Stimulated activated naive CD4-positive, alpha-beta T cell treated with Interleukin-2 at 50 U/mL for 16 hours (primary cell): ENCODE data around the gene TRIM14.
A peak's percentile ranks its signal among the peaks of the same experiment; 100 is the strongest.
"Not testable (repeated sequence)": the region's sequence is repeated elsewhere in the genome, so short reads cannot be mapped to it uniquely, and the experiment has no call there.

Experiments
- DNase-seq: peaks from one replicate; lab custom pipeline; 2025; lab: John Stamatoyannopoulos, UW

TRIM14 gene

DNA sequence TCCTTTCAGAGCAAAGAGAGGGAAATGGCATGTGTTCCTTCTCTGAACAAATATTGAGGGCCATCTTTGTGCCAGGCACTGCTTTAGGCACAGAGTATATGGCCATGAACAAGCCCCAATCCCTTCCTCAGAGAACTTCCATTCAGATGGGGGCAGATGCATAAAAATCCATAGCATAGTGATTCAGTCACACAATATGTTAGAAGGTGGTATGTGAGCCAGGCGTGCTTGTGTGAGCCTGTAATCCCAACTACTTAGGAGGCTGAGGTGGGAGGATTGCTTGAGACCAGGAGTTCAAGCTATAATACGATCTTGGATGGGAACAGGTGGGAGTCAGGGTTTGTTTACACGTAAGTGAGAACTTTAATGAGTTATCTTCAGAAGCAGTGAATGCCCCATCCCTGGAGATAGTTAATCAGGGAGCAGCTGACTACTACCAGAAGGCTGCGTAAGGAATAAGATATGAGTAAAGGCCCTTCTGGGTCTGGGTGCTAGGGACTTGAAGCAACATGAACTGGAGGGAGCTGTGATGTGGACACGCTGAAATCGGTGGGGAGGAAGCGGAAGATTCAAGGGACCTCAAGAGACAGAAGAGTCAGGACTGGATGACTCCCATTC, 35.3 kb downstream of the TRIM14 start:
- DNase-seq: no peak

DNA sequence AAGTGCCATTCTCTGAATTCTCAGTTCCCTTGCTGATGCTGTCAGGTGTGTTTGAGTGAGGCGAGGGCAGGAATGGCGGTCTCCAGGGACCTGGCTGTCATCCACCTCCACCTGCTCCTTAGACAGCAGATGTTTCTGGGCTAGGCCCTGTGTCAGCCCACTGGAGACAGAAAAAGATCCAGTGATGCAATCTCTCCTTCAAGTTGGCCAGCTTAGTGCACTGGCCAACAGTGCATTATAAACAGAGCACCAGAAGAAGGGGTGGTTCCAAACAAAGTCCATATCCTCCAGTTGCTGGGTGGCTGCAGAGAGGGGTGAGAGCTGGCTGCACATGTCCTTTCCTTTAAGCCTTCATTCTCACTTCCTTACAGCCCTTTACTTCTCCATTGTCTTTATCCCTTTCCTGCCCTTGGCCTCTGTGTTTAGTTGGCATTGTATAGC, 35.9 kb downstream of the TRIM14 start:
- no peak for DNase-seq

- DNase-seq: peak; percentile 35
Observed at GRCh38 chr9:98081477-98082219, 37.4 kb downstream of the TRIM14 start.

DNA sequence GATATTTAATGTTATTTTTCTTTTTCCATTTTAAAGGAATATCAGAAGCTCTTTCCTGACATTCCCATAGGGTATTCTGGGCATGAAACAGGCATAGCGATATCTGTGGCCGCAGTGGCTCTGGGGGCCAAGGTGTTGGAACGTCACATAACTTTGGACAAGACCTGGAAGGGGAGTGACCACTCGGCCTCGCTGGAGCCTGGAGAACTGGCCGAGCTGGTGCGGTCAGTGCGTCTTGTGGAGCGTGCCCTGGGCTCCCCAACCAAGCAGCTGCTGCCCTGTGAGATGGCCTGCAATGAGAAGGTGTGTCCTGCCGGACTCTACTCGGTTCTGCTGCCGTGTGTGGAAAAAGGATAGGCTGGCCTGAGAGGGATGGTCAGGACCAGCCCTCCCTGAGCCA, 38.2 kb downstream of the TRIM14 start:
- DNase-seq: no peak

DNA sequence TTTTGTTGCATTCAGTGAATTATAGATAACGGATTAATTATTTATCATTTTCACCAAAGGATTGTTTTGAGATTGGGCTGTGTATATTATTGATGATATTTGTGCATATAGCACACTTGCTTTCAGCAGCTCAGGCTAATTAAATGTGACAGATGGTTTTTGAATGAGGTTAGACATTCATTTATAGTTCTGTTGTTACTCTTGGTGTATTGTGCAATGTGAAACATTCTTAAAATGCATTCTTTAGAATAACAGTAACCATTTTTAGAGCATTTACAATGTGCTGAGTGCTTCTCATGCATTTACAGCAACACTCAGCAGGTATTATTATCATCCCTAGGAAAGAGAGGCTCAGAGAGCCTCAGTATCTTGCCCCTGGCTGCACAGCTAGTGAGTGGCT, 38.7 kb downstream of the TRIM14 start:
- no peak for DNase-seq

- no peak for DNase-seq
Observed at GRCh38 chr9:98078895-98079294, 40.1 kb downstream of the TRIM14 start.

GRCh38 chr9:98076514-98076890, 42.5 kb downstream of the TRIM14 start:
- not testable (repeated sequence) for DNase-seq

DNA sequence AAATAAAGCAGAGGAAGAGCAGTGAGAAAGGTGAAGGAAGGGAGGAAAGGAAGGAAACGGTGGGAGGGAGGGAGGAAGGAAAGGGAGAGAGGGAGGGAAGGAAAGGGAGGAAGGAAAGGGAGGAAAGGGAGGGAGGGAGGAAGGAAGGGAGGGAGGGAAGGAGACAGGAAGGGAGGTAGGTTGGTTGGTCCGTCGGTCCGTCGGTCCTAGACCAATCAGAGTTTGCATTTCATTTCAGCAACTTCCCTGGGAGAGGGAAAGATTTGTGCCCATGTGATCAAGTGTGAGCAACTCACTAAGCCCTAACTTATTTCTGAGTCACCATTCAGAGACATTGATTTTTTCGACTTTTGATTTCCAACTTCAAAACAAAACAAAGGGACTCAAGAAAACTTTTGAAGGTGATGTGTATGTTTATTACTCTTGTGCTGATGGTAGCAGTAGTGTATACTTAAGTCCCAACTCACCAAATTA, 43.7 kb downstream of the TRIM14 start:
- no peak for DNase-seq

DNA sequence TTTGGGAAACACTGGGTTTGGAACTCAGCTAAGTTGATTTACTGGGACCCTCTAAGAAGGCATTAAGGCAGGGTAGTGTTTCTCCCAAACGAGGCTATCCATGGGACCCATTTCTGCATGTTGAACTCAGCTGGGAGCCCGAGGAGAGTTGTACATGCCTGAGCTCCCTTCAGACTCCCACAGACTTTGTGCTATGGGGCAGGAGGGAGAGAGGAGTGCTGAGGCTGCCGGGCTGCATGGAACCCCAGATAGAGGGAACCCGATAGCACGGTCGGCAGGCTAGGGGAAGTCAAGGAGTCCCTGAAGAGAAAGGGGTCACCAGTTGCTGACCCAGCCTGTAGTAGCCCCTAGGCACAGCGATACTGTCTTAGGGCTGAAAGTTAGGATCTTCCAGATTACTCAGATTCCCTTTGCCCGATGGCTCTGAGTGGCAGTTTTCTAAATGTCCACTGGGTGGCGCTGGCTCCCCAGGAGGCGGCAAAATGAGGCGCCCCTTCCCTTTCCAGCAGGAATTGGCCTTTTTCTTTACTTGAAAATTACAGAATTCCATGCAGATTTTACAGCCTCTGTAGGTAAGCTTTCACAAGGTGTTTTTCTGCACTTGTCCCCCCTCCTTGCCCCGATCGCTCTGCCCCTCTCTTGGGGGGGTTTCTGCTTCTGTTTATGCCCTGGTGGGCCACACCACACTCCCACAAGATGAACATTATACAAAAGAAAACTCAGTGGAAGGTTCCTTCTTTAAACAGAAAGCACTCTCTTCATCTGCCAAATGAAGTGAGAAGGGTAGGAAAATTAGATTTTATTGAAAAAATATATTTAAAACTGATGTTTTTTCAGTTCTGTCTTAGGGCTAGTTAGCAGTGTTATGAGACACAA, 44.7 kb downstream of the TRIM14 start:
- DNase-seq: peak; percentile 35

DNA sequence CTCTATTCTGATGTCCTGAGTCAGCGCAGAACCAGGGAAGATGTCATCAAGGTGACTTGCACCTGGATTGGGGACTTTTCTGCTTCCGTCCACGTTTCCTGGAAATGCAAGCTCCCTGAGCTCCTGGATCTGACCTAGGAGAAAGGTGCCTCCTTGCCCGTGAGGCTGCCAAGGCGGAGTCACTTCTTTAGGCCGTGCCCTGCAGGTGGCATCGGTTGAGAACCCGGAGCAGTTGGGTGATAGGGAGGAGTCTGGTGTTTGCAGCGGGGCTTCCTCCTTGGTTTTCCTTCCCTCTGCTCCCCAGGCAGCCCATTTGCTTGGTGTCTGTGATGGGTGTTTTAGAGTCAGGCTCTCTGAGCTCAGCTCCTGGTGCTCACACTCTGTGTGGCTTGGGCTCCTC, 47.3 kb downstream of the TRIM14 start:
- DNase-seq: no peak

- DNase-seq: no peak
Observed at GRCh38 chr9:98070704-98071103, 48.3 kb downstream of the TRIM14 start.

DNA sequence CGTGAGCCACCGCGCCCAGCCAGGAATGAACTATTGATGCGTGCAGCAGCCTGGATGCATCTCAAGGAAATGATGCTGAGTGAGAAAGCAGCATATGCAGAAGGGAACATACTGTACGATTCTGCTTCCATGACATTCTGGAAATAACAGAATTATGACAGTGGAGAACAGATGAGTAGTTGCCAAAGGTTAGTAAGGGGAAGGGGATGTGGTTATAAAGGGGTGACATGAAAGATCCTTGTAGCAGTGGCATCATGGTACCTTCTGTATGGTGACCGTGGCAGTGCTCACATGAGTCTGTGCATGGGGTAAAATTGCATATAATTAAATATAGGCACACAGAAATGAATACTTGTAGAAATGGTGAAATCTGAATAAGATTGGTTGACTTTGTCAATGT, 49.5 kb downstream of the TRIM14 start:
- no peak for DNase-seq

GRCh38 chr9:98067184-98067583, 51.8 kb downstream of the TRIM14 start:
- DNase-seq: no peak

GRCh38 chr9:98066235-98066634, 52.8 kb downstream of the TRIM14 start:
- no peak for DNase-seq

- no peak for DNase-seq
Observed at GRCh38 chr9:98064623-98065392, 54.2 kb downstream of the TRIM14 start.

GRCh38 chr9:98062161-98062560, 56.9 kb downstream of the TRIM14 start:
- DNase-seq: no peak

DNA sequence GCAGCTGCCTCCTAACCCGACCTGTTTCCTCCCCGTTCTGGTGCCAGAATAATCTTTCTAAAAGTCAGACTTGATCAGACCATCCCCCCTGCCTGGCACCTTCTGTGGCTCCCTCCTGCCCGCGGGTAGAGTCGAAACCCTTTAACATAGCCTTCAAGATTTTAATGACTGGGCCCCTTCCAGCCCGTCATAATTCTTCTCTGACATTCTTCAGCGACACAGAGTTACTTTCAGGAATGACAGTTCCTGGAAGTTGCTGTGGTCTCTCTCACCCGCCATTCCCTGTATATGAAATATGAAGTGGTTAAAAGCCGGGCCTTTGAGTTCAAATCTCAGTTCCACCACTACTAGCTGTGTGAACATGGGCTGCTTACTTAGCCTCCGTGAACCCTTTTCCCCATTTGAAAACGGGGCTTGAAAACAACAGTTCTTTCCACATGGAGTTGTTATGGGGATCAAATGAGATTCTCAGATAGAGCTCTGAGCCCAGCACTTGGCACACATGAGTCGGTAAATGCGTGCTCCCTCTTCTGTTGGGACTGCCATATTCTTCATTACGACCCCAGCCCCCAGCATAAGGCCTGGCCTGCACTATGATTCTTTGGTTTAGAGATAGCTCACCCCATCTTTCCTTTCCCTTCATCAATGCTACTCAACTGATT, 61.8 kb downstream of the TRIM14 start:
- DNase-seq: no peak

DNA sequence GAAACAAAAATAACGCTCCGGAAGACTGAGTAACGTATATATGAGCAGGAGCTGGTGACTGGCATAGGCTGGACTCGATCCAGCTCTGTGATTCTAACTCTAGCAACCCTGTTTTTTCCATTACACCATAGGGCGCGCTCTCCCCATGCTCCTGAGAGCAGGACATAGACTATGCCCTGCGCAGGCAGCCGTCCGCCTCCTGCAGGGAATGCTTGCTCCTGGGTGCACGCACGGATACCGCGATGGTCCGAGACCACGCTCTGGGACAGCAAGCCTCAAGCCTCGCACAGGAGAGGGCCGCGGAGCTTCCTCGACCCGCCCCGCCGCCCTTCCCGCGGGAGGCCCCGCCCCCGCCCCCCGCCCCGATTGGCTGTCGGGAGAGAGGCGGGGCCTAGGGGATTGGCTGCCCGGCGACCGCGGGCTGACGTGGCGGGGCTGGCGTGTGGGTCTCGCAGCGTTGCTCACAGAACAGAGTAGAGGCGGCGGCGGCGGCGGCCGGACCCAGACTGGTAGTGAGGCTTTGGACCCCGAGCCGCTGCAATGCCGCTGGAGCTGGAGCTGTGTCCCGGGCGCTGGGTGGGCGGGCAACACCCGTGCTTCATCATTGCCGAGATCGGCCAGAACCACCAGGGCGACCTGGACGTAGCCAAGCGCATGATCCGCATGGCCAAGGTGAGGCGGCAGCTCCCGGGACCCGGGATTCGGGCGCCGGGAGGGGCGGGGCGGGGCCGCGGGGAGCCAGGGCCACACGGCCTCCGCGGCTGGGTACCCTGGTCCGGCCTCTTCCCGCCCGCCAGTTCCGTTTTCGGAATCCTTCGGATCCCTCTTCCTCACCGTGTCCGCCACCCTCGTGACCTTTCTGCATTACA, 62.5 kb downstream of the TRIM14 start, which contains the start of gene NANS:
Gene NANS (plus strand): TSS at position 464 of the 869 bp plus-strand sequence. CDS start 77 bp downstream, at position 541.
- DNase-seq: peak; percentile 93

DNA sequence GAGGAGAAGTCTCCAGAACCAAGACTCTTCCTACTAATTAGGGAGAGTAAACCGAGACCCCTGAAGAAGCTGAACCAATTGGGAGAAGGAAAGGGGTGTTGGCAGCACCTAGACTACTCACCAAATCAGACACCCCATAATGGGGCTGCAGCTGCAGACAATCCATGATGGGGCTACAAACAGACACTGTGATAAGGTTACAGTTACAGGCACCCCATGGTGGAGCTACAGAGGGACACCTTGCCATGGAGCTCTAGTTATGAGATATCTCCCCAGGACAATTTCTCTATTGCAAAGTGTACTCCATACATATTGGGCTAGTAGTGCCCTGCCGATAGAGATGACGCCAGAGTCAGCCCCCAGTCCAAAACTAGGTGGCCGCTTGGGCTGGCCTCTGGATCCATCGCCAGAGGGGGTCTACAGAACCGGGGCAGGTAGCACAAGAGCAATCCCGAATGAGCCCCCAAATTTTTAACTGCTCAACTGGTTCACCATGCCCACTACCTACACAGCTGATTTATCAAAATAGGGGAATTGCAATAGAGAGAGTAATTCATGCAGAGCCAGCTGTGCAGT, 64.6 kb downstream of the TRIM14 start:
- DNase-seq: no peak

DNA sequence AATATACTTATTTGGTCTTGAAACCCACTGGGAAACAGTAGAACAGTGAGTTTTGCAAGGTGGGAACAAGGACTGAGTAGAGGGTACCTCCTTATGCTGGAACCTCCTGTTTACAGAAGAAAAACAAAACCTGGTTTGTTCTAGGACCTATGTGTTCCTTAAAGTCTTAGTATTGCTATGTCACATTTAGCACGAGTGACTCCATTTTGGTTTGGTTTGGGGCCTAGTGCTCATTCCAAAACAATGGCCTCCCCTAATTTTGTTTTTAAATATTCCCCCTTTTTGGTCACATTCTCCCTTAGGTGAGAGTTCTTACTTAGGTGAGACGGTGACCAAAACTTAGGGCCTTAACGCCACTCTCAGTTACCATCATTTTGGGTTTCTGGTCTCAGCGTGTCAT, 68.7 kb downstream of the TRIM14 start:
- DNase-seq: no peak
